HepG2 (cell line): Measurements from ENCODE around the gene ACAT2. TPM values are rescaled to one million over a fixed set of nuclear protein-coding genes. Genes with fewer than 3 reads are reported as not detected.

Experiments
- ADNP ChIP-seq: sonication (generic); formaldehyde crosslinking; IDR thresholded peaks from 2 replicates; pipeline ENCODE4 v1.4.0; 2020; ENCODE audit warnings: missing genetic modification reagents
- FOXK1 ChIP-seq: sonication (generic); formaldehyde crosslinking; IDR thresholded peaks from 2 replicates; pipeline ENCODE4 v1.4.0; 2020; ENCODE audit warnings: low read depth, missing genetic modification reagents, borderline replicate concordance
- HNRNPK ChIP-seq: fragments of 200-400 bp; formaldehyde crosslinking; IDR thresholded peaks from 2 replicates; pipeline ENCODE4 v1.6.1; 2018; ENCODE audit warnings: low read length, low read depth, moderate library complexity, mild to moderate bottlenecking; ENCODE audit not compliant: poor library complexity, severe bottlenecking
- MLXIP ChIP-seq: sonication (generic); formaldehyde crosslinking; IDR thresholded peaks from 2 replicates; pipeline ENCODE4 v1.9.0; 2021; ENCODE audit warnings: missing genetic modification reagents, borderline replicate concordance
- SSRP1 ChIP-seq: IDR thresholded peaks from 2 replicates; pipeline ENCODE4 v1.6.1; 2016; ENCODE audit warnings: control low read depth
- STAT6 ChIP-seq: sonication (generic); formaldehyde crosslinking; IDR thresholded peaks from 2 replicates; pipeline ENCODE4 v1.4.0; 2020; ENCODE audit warnings: missing genetic modification reagents, mild to moderate bottlenecking, borderline replicate concordance
- ZBTB10 ChIP-seq: sonication (generic); formaldehyde crosslinking; IDR thresholded peaks from 2 replicates; pipeline ENCODE4 v1.4.0; 2020; ENCODE audit warnings: missing genetic modification reagents, borderline replicate concordance
- ZBTB4 ChIP-seq: sonication (generic); formaldehyde crosslinking; IDR thresholded peaks from 2 replicates; pipeline ENCODE4 v1.4.0; 2020; ENCODE audit warnings: missing genetic modification reagents, mild to moderate bottlenecking, borderline replicate concordance
- ZFP1 ChIP-seq: IDR thresholded peaks from 2 replicates; pipeline ENCODE4 v1.6.1; 2016
- ZFP41 ChIP-seq: sonication (generic); formaldehyde crosslinking; IDR thresholded peaks from 2 replicates; pipeline ENCODE4 v1.4.0; 2020; ENCODE audit warnings: mild to moderate bottlenecking, missing genetic modification reagents, borderline replicate concordance
- ZIK1 ChIP-seq: sonication (generic); formaldehyde crosslinking; IDR thresholded peaks from 2 replicates; pipeline ENCODE4 v1.5.0; 2020; ENCODE audit warnings: mild to moderate bottlenecking, low read depth, missing genetic modification reagents, borderline replicate concordance
- ZNF224 ChIP-seq: sonication (generic); formaldehyde crosslinking; IDR thresholded peaks from 2 replicates; pipeline ENCODE4 v1.5.0; 2020; ENCODE audit warnings: mild to moderate bottlenecking, missing genetic modification reagents
- ZNF234 ChIP-seq: sonication (generic); formaldehyde crosslinking; conservative IDR thresholded peaks from 2 replicates; pipeline ENCODE4 v1.5.1; 2020; ENCODE audit warnings: mild to moderate bottlenecking, missing genetic modification reagents
- ZNF781 ChIP-seq: sonication (generic); formaldehyde crosslinking; IDR thresholded peaks from 2 replicates; pipeline ENCODE4 v1.5.1; 2020; ENCODE audit warnings: borderline replicate concordance, mild to moderate bottlenecking, missing genetic modification reagents; ENCODE audit errors: not compliant biosample characterization
- polyA plus RNA-seq, 8 experiments: library from polyadenylated mRNA; depleted of rRNA in 3 of 8; stranded (reverse) in 7 of 8; unstranded in 1 of 8; fragments of >200 nt; fragmentation: Illumina TruSeq in 4 of 8; extraction: Trizol in 4 of 8; gene quantifications; 2 replicates each; pipeline versions ENCODE4 v1.2.1 to v1.2.3, GENCODE V29; 2011 to 2016; ENCODE audit warnings: low read depth in 4 of 8, missing spikeins in 1 of 8, mixed read lengths in 1 of 8; ENCODE audit not compliant: insufficient read depth in 1 of 8
- total RNA-seq, 5 experiments: library from RNA; depleted of rRNA; stranded (reverse); fragments of >200 nt; fragmentation: Illumina TruSeq; extraction: Trizol; gene quantifications; 2 replicates each; pipeline ENCODE4 v1.2.3, GENCODE V29; 2016; ENCODE audit warnings: low read depth in 1 of 5

The ACAT2 gene
- total and polyA plus RNA-seq, 2 of the 13 experiments (the other 11 are each of a cell fraction or from before 2014, with no cell fraction given), result 121 to 534 TPM

GRCh38 chr6:159790149-159790955 lies 28.5 kb downstream of the ACAT2 start, which contains the start of gene MRPL18 (continued):
- TF ChIP-seq ZNF781 (CRISPR knock-in tag) (no peak), FOXK1 (CRISPR knock-in tag) (peak; percentile 66; the same call in 1 of the 2 replicates), ZBTB10 (CRISPR knock-in tag) (peak; percentile 25), ADNP (no peak), STAT6 (CRISPR knock-in tag) (no peak; the same call in 1 of the 2 replicates), ZBTB4 (CRISPR knock-in tag) (no peak; the same call in 1 of the 2 replicates), ZNF224 (CRISPR knock-in tag) (peak; percentile 68; the same call in 1 of the 2 replicates), ZNF234 (CRISPR knock-in tag) (no peak), MLXIP (CRISPR knock-in tag) (no peak), ZFP41 (CRISPR knock-in tag) (no peak), ZFP1 (CRISPR knock-in tag) (no peak), SSRP1 (no peak), ZIK1 (no peak; the same call in 1 of the 2 replicates), HNRNPK (no peak)
